K562 (cell line): ENCODE measurements around the gene SIGLEC1. TPM values are rescaled to one million over a fixed set of nuclear protein-coding genes. Genes with fewer than 3 reads are reported as not detected.

Source experiments
- ATAC-seq: fragments of 200-7000 bp; cut with Tn5 transposase; 3 replicates; pipeline ENCODE4 v1.9.1; 2020; ENCODE audit warnings: moderate library complexity
- BruUV-seq: library from RNA; stranded (reverse); fragments of 400-500 nt; replicated peaks from 2 replicates; lab custom pipeline; 2021; lab: Mats Ljungman, UMichigan
- CTCF ChIA-PET: fragments of 300-600 bp; formaldehyde crosslinking; extraction: SDS; loops from one replicate; lab custom pipeline; 2021; ENCODE audit warnings: low intra/inter-chr PET ratio; lab: Yijun Ruan, JAX
- POLR2A ChIA-PET: fragments of 300-600, 350-650 bp; sonication (Branson Sonifier 250); formaldehyde crosslinking; extraction: SDS; loops from one replicate; lab custom pipeline; 2021; ENCODE audit warnings: antibody characterized with exemption, inconsistent platforms; lab: Yijun Ruan, JAX
- DNase-seq, 4 experiments: peaks; one replicate each; pipeline versions ENCODE4 v3.0.0 to v3.0.0-alpha.2; 2011 to 2018; ENCODE audit warnings: low spot score in 3 of 4, mixed read lengths in 3 of 4; ENCODE audit errors: extremely low read depth in 1 of 4
- FAIRE-seq: peaks from 2 replicates; lab custom pipeline; 2011; peaks lifted over from hg19 to GRCh38; lab: Jason Lieb, UNC
- H2AFZ ChIP-seq: 2 replicates; pipeline ENCODE4 v1.6.0; 2011; ENCODE audit warnings: low read depth, low read length, control low read depth, inconsistent platforms
- H3K27ac ChIP-seq: fragments of 200-600 bp; 3 replicates; pipeline ENCODE4 v1.8.0; 2011; ENCODE audit warnings: low read depth, mild to moderate bottlenecking, control low read depth, inconsistent platforms, low read length, moderate library complexity, mixed read lengths; ENCODE audit errors: extremely low read depth
- H3K27me3 ChIP-seq, 2 experiments: fragments of 300-600 bp in 1 of 2; 2 replicates in 1 of 2; 3 replicates in 1 of 2; pipeline versions ENCODE4 v1.6.0 to v1.8.0; 2011; ENCODE audit warnings: inconsistent platforms in 2 of 2, low read length in 2 of 2, mild to moderate bottlenecking in 1 of 2, mixed read lengths in 1 of 2, moderate library complexity in 1 of 2; ENCODE audit not compliant: control insufficient read depth in 2 of 2, insufficient read depth in 2 of 2
- H3K36me3 ChIP-seq: fragments of 300-600 bp; 3 replicates; pipeline ENCODE4 v1.8.0; 2011; ENCODE audit warnings: mild to moderate bottlenecking, low read length, inconsistent platforms; ENCODE audit not compliant: control insufficient read depth, insufficient read depth
- H3K4me1 ChIP-seq, 2 experiments: fragments of 200-600 bp in 1 of 2; replicated peaks in 1 of 2; 2 replicates in 1 of 2; 3 replicates in 1 of 2; pipeline versions ENCODE4 v1.5.1 to v1.8.0; 2011; ENCODE audit warnings: inconsistent platforms in 2 of 2, low read length in 2 of 2, mild to moderate bottlenecking in 1 of 2, mixed read lengths in 1 of 2, moderate library complexity in 1 of 2; ENCODE audit not compliant: control insufficient read depth in 2 of 2, insufficient read depth in 2 of 2
- H3K4me2 ChIP-seq: 2 replicates; pipeline ENCODE4 v1.6.1; 2011; ENCODE audit warnings: low read length, control low read depth, inconsistent platforms, mixed read lengths; ENCODE audit not compliant: insufficient read depth
- H3K4me3 ChIP-seq: fragments of 200-600 bp; sonication (generic), shearing (Covaris generic); 2 replicates; pipeline ENCODE4 v1.5.1; 2016; ENCODE audit warnings: control low read depth, inconsistent platforms
- H3K79me2 ChIP-seq: fragments of 200-600 bp; 3 replicates; pipeline ENCODE4 v1.8.0; 2011; ENCODE audit warnings: low read length, inconsistent platforms; ENCODE audit not compliant: control insufficient read depth, insufficient read depth
- H3K9ac ChIP-seq, 2 experiments: 2 replicates each; pipeline versions ENCODE4 v1.6.0 to v1.6.1; 2011; ENCODE audit warnings: low read depth in 2 of 2, low read length in 2 of 2, control low read depth in 1 of 2, inconsistent platforms in 1 of 2, mild to moderate bottlenecking in 1 of 2, mixed read lengths in 1 of 2; ENCODE audit not compliant: insufficient read depth in 1 of 2
- H3K9me1 ChIP-seq: one replicate; pipeline ENCODE4 v1.6.0; 2011; ENCODE audit warnings: inconsistent platforms, mild to moderate bottlenecking, low read length, moderate library complexity; ENCODE audit not compliant: control insufficient read depth, insufficient read depth
- H3K9me3 ChIP-seq: replicated peaks from 2 replicates; pipeline ENCODE4 v1.5.1; 2011; ENCODE audit warnings: low read depth, low read length, inconsistent platforms; ENCODE audit not compliant: control insufficient read depth, insufficient read depth
- H4K20me1 ChIP-seq: replicated peaks from 2 replicates; pipeline ENCODE4 v1.6.1; 2011; ENCODE audit warnings: low read length, inconsistent platforms, mixed read lengths; ENCODE audit not compliant: control insufficient read depth, insufficient read depth
- ATF4 ChIP-seq: fragments of 450-650 bp; formaldehyde crosslinking; IDR thresholded peaks from 2 replicates; pipeline ENCODE4 v1.4.0; 2022; ENCODE audit warnings: mild to moderate bottlenecking, moderate library complexity
- MAFK ChIP-seq: IDR thresholded peaks from 2 replicates; pipeline ENCODE4 v1.6.1; 2011; ENCODE audit warnings: low read length, improper control_type of control experiment
- TCF15 ChIP-seq: fragments of 250-450 bp; sonication (Bioruptor Pico); IDR thresholded peaks from 2 replicates; pipeline ENCODE4 v1.8.0; 2022; ENCODE audit warnings: moderate library complexity, mild to moderate bottlenecking, inconsistent platforms
- ZNF512 ChIP-seq: IDR thresholded peaks from 2 replicates; pipeline ENCODE4 v1.6.1; 2016; ENCODE audit warnings: missing genetic modification characterization, missing compliant biosample characterization
- WGBS: fragments of 100-300 bp; shearing (Covaris generic); methylation state at CpG from one replicate; pipeline ENCODE4 v1.1.6; 2016; ENCODE audit warnings: low coverage, mixed read lengths; ENCODE audit not compliant: insufficient coverage; ENCODE audit errors: missing lambda C conversion rate; 5-methylcytosine and 5-hydroxymethylcytosine counted together
- in situ Hi-C: fragments of 300-500 bp; cut with MboI; formaldehyde crosslinking; loops from 4 replicates; pipeline ENCODE4 v1.15.0; 2018; ENCODE audit warnings: inconsistent platforms, mixed read lengths
- intact Hi-C: fragments of 100-400 bp; cut with micrococcal nuclease; formaldehyde crosslinking; loops from 2 replicates; pipeline ENCODE4 v1.14.2; 2022
- polyA plus RNA-seq, 8 experiments: library from polyadenylated mRNA; depleted of rRNA in 4 of 8; stranded (reverse) in 5 of 8; unstranded in 3 of 8; fragments of >200 nt; fragmentation: Nextera tagmentation in 2 of 8; fragmentation: Illumina TruSeq in 1 of 8; extraction: Ambion mirVana in 2 of 8; extraction: Trizol in 1 of 8; gene quantifications; 2 replicates each; pipeline versions ENCODE4 v1.2.1 to v1.2.3, GENCODE V29; 2011 to 2014; ENCODE audit warnings: inconsistent platforms in 1 of 8, missing spikeins in 1 of 8
- total RNA-seq, 7 experiments: library from RNA; depleted of rRNA in 6 of 7; stranded (reverse); fragments of >200 nt in 6 of 7; fragmentation: Illumina TruSeq in 2 of 7; extraction: Trizol in 2 of 7; gene quantifications; 2 replicates each; pipeline versions ENCODE4 v1.2.1 to v1.2.3, GENCODE V29; 2011 to 2021; ENCODE audit warnings: low replicate concordance in 1 of 7

SIGLEC1 gene
- total and polyA plus RNA-seq, 9 of the 15 experiments (the other 6 are each of a cell fraction or from before 2014, with no cell fraction given), result 0.05 to 0.07 TPM; not detected in 7

DNA sequence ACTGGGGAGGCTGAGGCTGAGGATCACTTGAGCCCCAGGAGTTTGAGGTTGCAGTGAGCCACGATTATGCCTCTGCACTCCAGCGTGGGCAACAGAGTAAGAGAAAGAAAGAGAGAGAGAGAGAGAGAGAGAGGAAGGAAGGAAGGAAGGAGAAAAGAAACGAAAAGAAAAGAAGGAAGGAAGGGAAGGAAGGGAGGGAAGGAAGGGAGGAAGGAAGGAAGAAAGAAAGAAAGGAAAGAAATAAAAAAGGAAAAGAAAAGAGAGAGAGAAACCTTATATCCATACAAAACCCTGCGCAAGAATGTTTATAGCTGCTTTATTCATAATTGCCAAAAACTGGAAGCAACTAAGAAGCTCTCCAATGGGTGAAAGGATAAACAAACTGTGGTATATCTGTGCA, 12.0 kb upstream of the SIGLEC1 start:
- H3K27ac ChIP-seq, result no peak overlapping the region
- peaks cover 0 to 8% of the 10 kb centered on the region in 2 experiments; a peak in 3 of 5 replicates for H3K4me1 ChIP-seq
- H3K9me3 ChIP-seq, result no peaks in the 10 kb centered on the region
- peak; percentile 52 for TF ChIP-seq ZNF512 (tag)
- TF ChIP-seq MAFK, result no peak
- TF ChIP-seq TCF15 (CRISPR knock-in tag), result no peak
- no peak for TF ChIP-seq ATF4 (CRISPR knock-in tag)
- no peaks in the 10 kb centered on the region for H3K36me3 ChIP-seq
- POLR2A ChIA-PET, result interaction anchor here (0.7 kb wide), 1 partner anchor 10 kb away, joined by 3 read pairs; no protein-coding TSS in a partner anchor
- H3K4me3 ChIP-seq, result no peak overlapping the region
- no peak overlapping the region for H3K4me2 ChIP-seq
- no peak overlapping the region for H3K9ac ChIP-seq
- DNase-seq (no peak), FAIRE-seq (no peak), ATAC-seq (no peak)
- H3K9me1 ChIP-seq, result no peaks in the 10 kb centered on the region
- H2AFZ ChIP-seq, result no peak overlapping the region
- BruUV-seq, result no TSS peak
- CTCF ChIA-PET, result no interaction called here
- H3K27me3 ChIP-seq, result peaks cover 9 to 19% of the 10 kb centered on the region in 2 experiments; a peak in 3 of 5 replicates
- intact Hi-C loops (no loop called here), in situ Hi-C loops (no loop called here)
- WGBS, result 17% methylated on average over 3 of the region's 4 CpGs
- H4K20me1 ChIP-seq, result no peaks in the 10 kb centered on the region
- H3K79me2 ChIP-seq, result no peaks in the 10 kb centered on the region
